Panc1 (cell line): ENCODE data around the gene PNLIPRP3. TPM values are rescaled to one million over a fixed set of nuclear protein-coding genes. Genes with fewer than 3 reads are reported as not detected.

Source experiments
- ATAC-seq: fragments of 200-7000 bp; cut with Tn5 transposase; 2 replicates; pipeline ENCODE4 v1.9.1; 2020; ENCODE audit warnings: mild to moderate bottlenecking, moderate library complexity
- Bru-seq: library from RNA; stranded (reverse); fragments of 400-500 nt; gene quantifications from one replicate; lab custom pipeline; 2021; lab: Mats Ljungman, UMichigan
- BruChase-seq, 2 experiments: library from RNA; stranded (reverse); fragments of 400-500 nt; gene quantifications; one replicate each; lab custom pipeline; 2021; lab: Mats Ljungman, UMichigan
- BruUV-seq: library from RNA; stranded (reverse); fragments of 400-500 nt; replicated peaks from 2 replicates; lab custom pipeline; 2021; lab: Mats Ljungman, UMichigan
- CTCF ChIA-PET: fragments of 300-600 bp; sonication (Branson Sonifier 250); formaldehyde crosslinking; loops from one replicate; lab custom pipeline; 2022; ENCODE audit warnings: antibody characterized with exemption; lab: Charles Lee
- POLR2A ChIA-PET: fragments of 300-600 bp; sonication (Branson Sonifier 250); formaldehyde crosslinking; loops from one replicate; lab custom pipeline; 2022; ENCODE audit warnings: antibody characterized with exemption; lab: Charles Lee
- DNase-seq: peaks from one replicate; pipeline ENCODE4 v3.0.0-alpha.2; 2010; ENCODE audit warnings: low read depth, low spot score
- H3K27ac ChIP-seq: 2 replicates; pipeline ENCODE4 v1.5.1; 2011; ENCODE audit warnings: mild to moderate bottlenecking, low read length, inconsistent platforms
- H3K27me3 ChIP-seq: fragments of 200-500 bp; sonication (Bioruptor generic); 2 replicates; pipeline ENCODE4 v1.6.0; 2014; ENCODE audit warnings: low read length, inconsistent platforms; ENCODE audit not compliant: control insufficient read depth, insufficient read depth
- H3K36me3 ChIP-seq: fragments of 200-500 bp; sonication (Bioruptor generic); 2 replicates; pipeline ENCODE4 v1.5.1; 2014; ENCODE audit warnings: inconsistent platforms, mild to moderate bottlenecking, low read length, moderate library complexity; ENCODE audit not compliant: control insufficient read depth, insufficient read depth
- H3K4me1 ChIP-seq: 2 replicates; pipeline ENCODE4 v1.5.1; 2011; ENCODE audit warnings: inconsistent platforms, mild to moderate bottlenecking, low read length, moderate library complexity; ENCODE audit not compliant: control insufficient read depth, insufficient read depth
- H3K4me3 ChIP-seq, 2 experiments: 2 replicates each; pipeline ENCODE4 v1.5.1; 2011 to 2012; ENCODE audit warnings: low read depth in 2 of 2, low read length in 2 of 2, mild to moderate bottlenecking in 2 of 2, inconsistent platforms in 1 of 2, moderate library complexity in 1 of 2
- H3K9me3 ChIP-seq: fragments of 200-500 bp; sonication (Bioruptor generic); 2 replicates; pipeline ENCODE4 v1.5.1; 2014; ENCODE audit warnings: low read depth, mild to moderate bottlenecking, inconsistent platforms, low read length, moderate library complexity; ENCODE audit not compliant: control insufficient read depth, insufficient read depth
- POLR2AphosphoS5 ChIP-seq: IDR thresholded peaks from 2 replicates; pipeline ENCODE4 v1.6.1; 2012; ENCODE audit warnings: mild to moderate bottlenecking, low read depth, low read length, moderate library complexity
- REST ChIP-seq, 2 experiments: IDR thresholded peaks; 2 replicates each; pipeline ENCODE4 v1.6.1; 2011 to 2012; ENCODE audit warnings: low read depth in 2 of 2, control low read depth in 1 of 2, low read length in 1 of 2, mild to moderate bottlenecking in 1 of 2, moderate library complexity in 1 of 2; ENCODE audit not compliant: insufficient read depth in 1 of 2
- SIN3A ChIP-seq: IDR thresholded peaks from 2 replicates; pipeline ENCODE4 v1.6.1; 2012; ENCODE audit warnings: low read depth, mild to moderate bottlenecking, low read length, moderate library complexity, borderline replicate concordance; ENCODE audit not compliant: insufficient read depth
- TCF7L2 ChIP-seq: IDR thresholded peaks from 2 replicates; pipeline ENCODE4 v1.6.1; 2011; ENCODE audit warnings: mild to moderate bottlenecking, low read depth, low read length, inconsistent platforms
- in situ Hi-C: cut with HindIII; loops from 2 replicates; pipeline ENCODE4 v1.10.0; 2016; ENCODE audit warnings: low sequenced_read_pairs, low pct_unique_long_range_greater_than_20kb
- intact Hi-C: fragments of 100-400 bp; cut with micrococcal nuclease; formaldehyde crosslinking; loops from one replicate; pipeline ENCODE4 v1.10.0; 2022; ENCODE audit not compliant: unreplicated experiment
- long read RNA-seq: library from polyadenylated mRNA; unstranded; transcript quantifications from one replicate; pipeline ENCODE4 v2.0.0, GENCODE V29; 2021; ENCODE audit not compliant: unreplicated experiment
- polyA plus RNA-seq: library from polyadenylated mRNA; unstranded; fragments of >200 nt; gene quantifications from one replicate; pipeline ENCODE4 v1.2.1, GENCODE V29; 2012; ENCODE audit warnings: missing spikeins; ENCODE audit not compliant: insufficient read length
- total RNA-seq: library from RNA; stranded (reverse); gene quantifications from one replicate; pipeline ENCODE4 v1.2.1, GENCODE V29; 2021; ENCODE audit not compliant: unreplicated experiment
- TF ChIP-seq, protein P1 (sequence below): fragments of 450-650 bp; IDR thresholded peaks from 2 replicates; pipeline ENCODE4 v1.5.1; 2017; ENCODE audit warnings: mild to moderate bottlenecking

The PNLIPRP3 gene
- total RNA-seq = not detected
- not detected for polyA plus RNA-seq
- Bru-seq, nascent RNA = not detected
- BruChase-seq, experiment 1, labeled RNA remaining after a 2-hour chase = percentile 2 among the genes with signal in this experiment
- BruChase-seq, experiment 2, labeled RNA remaining after a 6-hour chase = not detected
- long read RNA-seq = 0 reads

DNA sequence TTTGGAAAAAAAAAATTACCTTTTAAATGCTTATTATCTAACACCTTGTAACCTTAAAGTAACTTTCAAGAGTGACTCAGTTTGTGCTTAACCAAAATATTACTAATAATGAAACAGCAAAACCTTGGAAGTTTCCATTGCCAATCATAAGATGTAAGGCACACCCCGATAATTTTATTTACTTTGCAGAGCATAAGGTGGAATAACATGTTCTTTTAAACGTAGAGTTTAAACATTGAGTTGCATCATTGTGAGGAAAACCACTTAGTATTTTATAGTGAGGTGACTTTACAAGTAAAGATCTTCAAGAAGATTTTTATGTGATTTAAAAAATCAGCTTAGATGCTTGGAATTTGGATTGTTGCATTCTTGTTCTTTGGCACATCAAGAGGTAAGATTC is at the start of gene PNLIPRP3:
Gene PNLIPRP3 (plus strand): TSS at position 177 of the 400 bp plus-strand sequence. CDS start 166 bp downstream, at position 343.
- BruUV-seq = no TSS peak
- TF ChIP-seq TCF7L2 = no peak
- TF ChIP-seq SIN3A = no peak
- TF ChIP-seq POLR2AphosphoS5 = no peak
- TF ChIP-seq, protein P1, sequence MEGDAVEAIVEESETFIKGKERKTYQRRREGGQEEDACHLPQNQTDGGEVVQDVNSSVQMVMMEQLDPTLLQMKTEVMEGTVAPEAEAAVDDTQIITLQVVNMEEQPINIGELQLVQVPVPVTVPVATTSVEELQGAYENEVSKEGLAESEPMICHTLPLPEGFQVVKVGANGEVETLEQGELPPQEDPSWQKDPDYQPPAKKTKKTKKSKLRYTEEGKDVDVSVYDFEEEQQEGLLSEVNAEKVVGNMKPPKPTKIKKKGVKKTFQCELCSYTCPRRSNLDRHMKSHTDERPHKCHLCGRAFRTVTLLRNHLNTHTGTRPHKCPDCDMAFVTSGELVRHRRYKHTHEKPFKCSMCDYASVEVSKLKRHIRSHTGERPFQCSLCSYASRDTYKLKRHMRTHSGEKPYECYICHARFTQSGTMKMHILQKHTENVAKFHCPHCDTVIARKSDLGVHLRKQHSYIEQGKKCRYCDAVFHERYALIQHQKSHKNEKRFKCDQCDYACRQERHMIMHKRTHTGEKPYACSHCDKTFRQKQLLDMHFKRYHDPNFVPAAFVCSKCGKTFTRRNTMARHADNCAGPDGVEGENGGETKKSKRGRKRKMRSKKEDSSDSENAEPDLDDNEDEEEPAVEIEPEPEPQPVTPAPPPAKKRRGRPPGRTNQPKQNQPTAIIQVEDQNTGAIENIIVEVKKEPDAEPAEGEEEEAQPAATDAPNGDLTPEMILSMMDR = no peak
- TF ChIP-seq REST (IDR thresholded peaks at IDR 0.05; ENCODE audit: insufficient read depth in 1 of 2, low read depth in 2 of 2, low read length in 1 of 2) = no peak
- Histone ChIP-seq H3K27ac (no peak within 1 kb of the TSS), H3K4me3 (no peak within 1 kb of the TSS), H3K9me3 (no peaks in the 10 kb centered on the region), H3K36me3 (no peaks in the 10 kb centered on the region), H3K4me1 (no peaks in the 10 kb centered on the region), H3K27me3 (peaks cover 3% of the 10 kb centered on the region)
- ATAC-seq (no peak), DNase-seq (no peak)
- ChIA-PET POLR2A (no interaction called here), CTCF (no interaction called here)
- intact Hi-C loops (no loop called here), in situ Hi-C loops (no loop called here)

DNA sequence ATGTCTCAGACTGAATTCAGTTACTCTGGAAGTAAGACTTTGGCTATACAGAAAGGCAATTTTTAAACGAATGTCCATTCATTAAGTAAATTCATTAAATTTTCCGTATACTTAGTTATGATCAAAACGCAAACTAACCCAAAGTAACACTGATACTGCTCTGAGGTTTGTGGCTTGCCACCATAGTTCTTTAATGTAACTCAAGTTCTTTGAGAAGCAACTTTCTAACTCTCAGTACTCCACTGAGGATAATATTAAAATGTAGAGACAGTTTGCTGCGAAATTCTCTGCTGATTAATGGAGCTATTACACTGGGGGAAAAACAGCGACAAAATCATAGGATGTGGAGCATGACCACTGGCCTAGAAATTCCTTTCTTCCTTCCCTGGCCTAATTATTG is 45.4 kb upstream of the PNLIPRP3 start:
- ATAC-seq = no peak
- Histone ChIP-seq H3K36me3 (no peaks in the 10 kb centered on the region), H3K9me3 (no peaks in the 10 kb centered on the region), H3K4me1 (no peaks in the 10 kb centered on the region), H3K27ac (no peak overlapping the region), H3K27me3 (peaks cover 7% of the 10 kb centered on the region), H3K4me3 (no peak overlapping the region)
- no TSS peak for BruUV-seq
- TF ChIP-seq POLR2AphosphoS5 (no peak), REST (IDR thresholded peaks at IDR 0.05; ENCODE audit: insufficient read depth in 1 of 2, low read depth in 2 of 2, low read length in 1 of 2) (no peak), SIN3A (no peak), TCF7L2 (no peak)
- TF ChIP-seq, protein P1 = no peak
- CTCF ChIA-PET = no interaction called here
- DNase-seq = no peak
- POLR2A ChIA-PET = no interaction called here
- intact Hi-C loops (loop anchor here (10.0 kb wide), 2 partner anchors 1207 to 1237 kb away; no protein-coding TSS in a partner anchor), in situ Hi-C loops (no loop called here)
